Ovary (tissue), 9 donors: Measurements from ENCODE around the gene PBRM1. TPM values are rescaled to one million over a fixed set of nuclear protein-coding genes. Genes with fewer than 3 reads are reported as not detected.

Experiments
- DNase-seq, 5 donors: peaks; one replicate each; pipeline ENCODE4 v3.0.0-alpha.2; 2019 to 2020
- H3K27ac ChIP-seq, 2 donors: fragments of 200-600 bp; one replicate each; pipeline versions ENCODE4 v1.5.1 to v1.8.0; 2019 to 2022
- H3K27me3 ChIP-seq: fragments of 200-600 bp; one replicate; pipeline ENCODE4 v1.8.0; 2022
- H3K36me3 ChIP-seq: fragments of 200-600 bp; sonication (generic); one replicate; pipeline ENCODE4 v1.5.1; 2019
- H3K4me1 ChIP-seq: one replicate; pipeline ENCODE4 v1.8.1; 2013; ENCODE audit warnings: mild to moderate bottlenecking, moderate library complexity; ENCODE audit not compliant: insufficient read depth
- H3K4me3 ChIP-seq: fragments of 200-600 bp; sonication (generic); one replicate; pipeline ENCODE4 v1.5.1; 2017
- H3K9me3 ChIP-seq, 2 donors: fragments of 200-600 bp in 1 of 2; sonication (generic) in 1 of 2; one replicate each; pipeline versions ENCODE4 v1.5.1 to v1.8.1; 2013 to 2019; ENCODE audit warnings: mild to moderate bottlenecking in 1 of 2, moderate library complexity in 1 of 2
- EP300 ChIP-seq: sonication (generic); formaldehyde crosslinking; IDR thresholded peaks from one replicate; pipeline ENCODE4 v1.6.1; 2017; ENCODE audit warnings: antibody characterized with exemption
- POLR2A ChIP-seq: fragments of 450-650 bp; IDR thresholded peaks from one replicate; pipeline ENCODE4 v1.6.1; 2017; ENCODE audit warnings: antibody characterized with exemption, mild to moderate bottlenecking, moderate library complexity
- WGBS, 3 donors: extraction: QIAGEN DNeasy Blood & Tissue Kit in 1 of 3; methylation state at CpG; one replicate each; pipeline versions ENCODE4 v1.1.5 to v1.1.7; 2013 to 2017; 5-methylcytosine and 5-hydroxymethylcytosine counted together
- intact Hi-C, 4 donors: fragments of 100-400 bp; cut with DNase I; formaldehyde crosslinking; loops; one replicate each; pipeline versions ENCODE4 v1.11.0 to v1.15.1; 2022 to 2023
- polyA plus RNA-seq, 2 donors: library from polyadenylated mRNA; stranded (reverse); fragments of 200-250 nt in 1 of 2; fragments of 350-450 nt in 1 of 2; fragmentation: Illumina TruSeq in 1 of 2; extraction: RNeasy Lipid Tissue Mini Kit (QIAGEN cat#74804) in 1 of 2; gene quantifications; one replicate each; pipeline ENCODE4 v1.2.3, GENCODE V29; 2013 to 2014
- small RNA-seq: library from RNA; depleted of rRNA; stranded (forward); fragments of <200 nt; gene quantifications from one replicate; pipeline ENCODE3, GENCODE V24; 2016
- total RNA-seq, 7 donors: library from RNA; depleted of rRNA in 2 of 7; stranded (reverse); fragments of >200 nt in 2 of 7; fragmentation: NEBNext Ultra II Directional in 3 of 7; extraction: Animal tissue kit (Norgen Biotek cat#: 25700) in 3 of 7; gene quantifications; one replicate each; pipeline versions ENCODE4 v1.1.0 to v1.2.4, GENCODE V29; 2016 to 2023
- TF ChIP-seq, protein P1 (sequence below), 3 donors: fragments of 450-650 bp in 2 of 3; fragments of 200-600 bp in 1 of 3; IDR thresholded peaks; one replicate each; pipeline versions ENCODE4 v1.5.1 to v1.8.0; 2016 to 2022; ENCODE audit warnings: antibody characterized with exemption in 3 of 3, mild to moderate bottlenecking in 1 of 3
- donor health status: DM: no; HTN: no; CAD: no; lungs with moderate emphysema.
- donor health status: DM: no; HTN: no; CAD: no.
- donor health status: Bipolar disorder and iron deficiency.
- donor health status: DM: yes; HTN: yes; CAD: no.
- donor health status: DM: no; HTN: no; CAD: no.
- donor health status: DM: yes; HTN: yes; CAD: no.

Gene PBRM1
- total and polyA plus RNA-seq, 9 donors, result 19.8 to 95.7 (median 69.7) TPM

- H3K27ac ChIP-seq, result no peak overlapping the region
- H3K27me3 ChIP-seq, result no peaks in the 10 kb centered on the region
- no peak for DNase-seq
- no peak overlapping the region for H3K4me3 ChIP-seq
- WGBS, 3 donors, result 89 to 93% (median 91%) methylated on average over 11 of the region's 11 CpGs
- TF ChIP-seq EP300 (no peak), POLR2A (no peak)
- TF ChIP-seq, protein P1, sequence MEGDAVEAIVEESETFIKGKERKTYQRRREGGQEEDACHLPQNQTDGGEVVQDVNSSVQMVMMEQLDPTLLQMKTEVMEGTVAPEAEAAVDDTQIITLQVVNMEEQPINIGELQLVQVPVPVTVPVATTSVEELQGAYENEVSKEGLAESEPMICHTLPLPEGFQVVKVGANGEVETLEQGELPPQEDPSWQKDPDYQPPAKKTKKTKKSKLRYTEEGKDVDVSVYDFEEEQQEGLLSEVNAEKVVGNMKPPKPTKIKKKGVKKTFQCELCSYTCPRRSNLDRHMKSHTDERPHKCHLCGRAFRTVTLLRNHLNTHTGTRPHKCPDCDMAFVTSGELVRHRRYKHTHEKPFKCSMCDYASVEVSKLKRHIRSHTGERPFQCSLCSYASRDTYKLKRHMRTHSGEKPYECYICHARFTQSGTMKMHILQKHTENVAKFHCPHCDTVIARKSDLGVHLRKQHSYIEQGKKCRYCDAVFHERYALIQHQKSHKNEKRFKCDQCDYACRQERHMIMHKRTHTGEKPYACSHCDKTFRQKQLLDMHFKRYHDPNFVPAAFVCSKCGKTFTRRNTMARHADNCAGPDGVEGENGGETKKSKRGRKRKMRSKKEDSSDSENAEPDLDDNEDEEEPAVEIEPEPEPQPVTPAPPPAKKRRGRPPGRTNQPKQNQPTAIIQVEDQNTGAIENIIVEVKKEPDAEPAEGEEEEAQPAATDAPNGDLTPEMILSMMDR (IDR thresholded peaks at IDR 0.05), result no peak
- no peaks in the 10 kb centered on the region for H3K36me3 ChIP-seq
- no peaks in the 10 kb centered on the region for H3K9me3 ChIP-seq
- H3K4me1 ChIP-seq, result no peaks in the 10 kb centered on the region
- intact Hi-C loops, result no loop called here
These were observed 184.7 kb downstream of the PBRM1 start for GRCh38 chr3:52501046-52501445.

DNA sequence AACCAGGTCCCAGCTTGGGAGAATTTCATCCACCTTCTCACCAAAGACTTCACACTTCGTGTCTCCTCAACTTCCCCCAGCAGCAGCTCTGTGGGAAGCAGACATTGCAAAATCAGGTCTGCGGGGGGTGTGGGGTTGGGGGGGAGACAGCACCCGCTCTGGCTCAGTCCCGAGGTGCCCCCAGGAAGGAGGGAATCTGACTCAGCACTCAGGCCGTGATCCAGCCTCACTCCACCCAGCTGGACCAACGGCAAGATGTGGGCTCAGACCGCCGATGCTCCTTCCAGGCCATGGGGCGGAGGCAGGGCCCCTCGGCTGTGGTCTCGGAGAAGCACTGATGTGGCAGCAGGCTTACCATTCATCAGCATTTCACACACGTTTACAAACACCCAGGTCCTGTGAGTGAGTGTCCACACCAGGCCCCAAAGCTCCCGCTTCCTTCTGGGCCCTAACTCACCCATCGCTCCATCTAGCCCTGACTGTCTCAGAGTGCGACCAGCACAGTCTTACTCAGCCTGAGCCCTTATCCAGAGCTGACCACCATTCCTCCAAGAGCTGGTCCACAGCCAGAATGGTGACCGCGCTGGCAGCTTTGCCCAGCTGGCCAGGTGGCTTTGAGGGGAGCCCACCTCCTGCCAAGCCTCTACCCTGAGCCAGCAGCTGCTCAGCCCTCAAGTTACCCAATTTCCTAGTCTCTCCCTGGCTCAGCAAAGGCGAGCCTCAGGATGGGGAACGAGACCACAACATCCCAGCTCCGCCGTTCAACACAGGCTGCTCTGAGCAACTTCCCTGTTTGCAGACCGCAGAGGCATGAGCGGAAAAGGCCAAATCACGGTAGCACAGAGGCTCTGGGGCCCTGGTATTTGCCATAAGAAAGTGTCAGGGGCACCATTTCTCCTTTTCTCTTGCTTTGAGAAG is 187.3 kb downstream of the PBRM1 start:
- WGBS, 3 donors, result 68 to 78% (median 70%) methylated on average over 24 of the region's 24 CpGs
- TF ChIP-seq, protein P1 (IDR thresholded peaks at IDR 0.05), result no peak
- no peak for TF ChIP-seq POLR2A
- no peak for TF ChIP-seq EP300
- Histone ChIP-seq H3K36me3 (no peaks in the 10 kb centered on the region), H3K4me1 (no peaks in the 10 kb centered on the region), H3K27ac (no peak overlapping the region), H3K9me3 (no peaks in the 10 kb centered on the region), H3K27me3 (no peaks in the 10 kb centered on the region), H3K4me3 (no peak overlapping the region)
- intact Hi-C loops, result no loop called here
- peak in 2 of 5 donors; percentile 57 to 65 for DNase-seq

DNA sequence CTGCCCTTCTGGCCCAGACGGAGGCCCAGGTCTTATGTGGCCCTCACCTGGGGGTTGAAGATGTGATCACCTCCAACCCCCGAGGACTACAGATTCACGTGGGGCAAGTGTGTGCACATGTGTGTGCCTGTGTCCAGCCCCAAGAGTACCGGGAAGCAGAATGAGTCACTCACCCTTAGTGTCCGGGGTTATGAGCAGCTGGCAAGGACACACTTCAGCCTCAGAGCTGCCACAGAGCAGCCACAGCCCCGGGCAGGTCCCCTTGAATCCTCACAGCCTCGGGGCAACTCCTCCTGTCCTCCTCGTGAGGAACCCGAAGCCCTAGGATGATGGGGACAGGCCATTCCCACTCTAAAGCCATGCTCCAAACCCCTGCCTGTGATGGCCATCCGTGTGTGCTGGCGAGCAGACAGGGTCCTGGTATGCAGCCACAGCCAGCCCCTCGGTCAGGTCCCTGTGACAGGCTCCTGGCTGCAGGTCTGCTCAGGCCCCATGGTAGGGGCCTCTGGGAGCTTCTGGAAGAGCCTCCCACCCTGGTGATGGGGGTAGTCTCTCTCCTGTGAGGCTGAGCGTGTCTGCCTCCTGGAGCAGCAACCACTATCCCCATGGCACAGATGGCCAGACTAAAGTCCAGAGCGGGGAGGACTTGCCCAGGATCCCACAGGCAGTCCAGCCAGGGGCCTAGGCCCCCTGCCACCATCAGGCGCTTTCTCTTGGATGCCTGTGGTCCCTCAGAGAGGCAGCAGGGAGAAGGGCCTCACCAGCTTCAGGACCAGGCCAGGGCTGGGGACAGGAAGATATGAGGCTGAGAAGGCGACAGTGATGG is 189.7 kb downstream of the PBRM1 start:
- TF ChIP-seq EP300 (no peak), POLR2A (no peak)
- TF ChIP-seq, protein P1 (IDR thresholded peaks at IDR 0.05), result no peak
- 77 to 80% (median 79%) methylated on average over 15 to 16 of the region's 16 CpGs for WGBS, 3 donors
- H3K27me3 ChIP-seq, result no peaks in the 10 kb centered on the region
- no peak for DNase-seq
- H3K4me1 ChIP-seq, result no peaks in the 10 kb centered on the region
- H3K27ac ChIP-seq, result no peak overlapping the region
- intact Hi-C loops, result no loop called here
- H3K36me3 ChIP-seq, result no peaks in the 10 kb centered on the region
- no peaks in the 10 kb centered on the region for H3K9me3 ChIP-seq
- H3K4me3 ChIP-seq, result no peak overlapping the region

Small RNAs within 50 kb of the gene (small RNA-seq; reads per million reads assigned to genes)
- gene AC006254.2 (not detected), gene RF00569 (2,829 reads per million, percentile 98 among the genes with 10 or more reads in this experiment), gene RF01183 (not detected), gene RNU6-856P (not detected), gene RNU6ATAC16P (not detected), gene SNORD19 (not detected), gene SNORD19B (not detected), gene SNORD69 (2,479 reads per million, percentile 98 among the genes with 10 or more reads in this experiment)

Other genes with a start within 250 kb of the PBRM1 start
- gene SEMA3G, start 240.8 kb downstream of the PBRM1 start, total RNA-seq, result 10 to 100 TPM in 1 of 7 donors, 1 to 10 TPM in 6; 1.5 to 12.3 (median 3.7) TPM
- 10 to 100 TPM in 1 of 2 donors, 1 to 10 TPM in 1; 8.2 to 11.9 TPM for gene SEMA3G, start 240.8 kb downstream of the PBRM1 start, polyA plus RNA-seq
- gene TNNC1, start 231.9 kb downstream of the PBRM1 start, total RNA-seq, result 1 to 10 TPM in 3 of 7 donors, under 1 TPM in 4; 0.31 to 2.3 (median 0.88) TPM
- 1 to 10 TPM; 1.6 to 1.8 TPM for gene TNNC1, start 231.9 kb downstream of the PBRM1 start, polyA plus RNA-seq
- 100 to 1,000 TPM in 4 of 7 donors, 10 to 100 TPM in 3; 73.6 to 142 (median 102) TPM for gene NISCH, start 230.3 kb downstream of the PBRM1 start, total RNA-seq
- 10 to 100 TPM; 74.7 to 77.7 TPM for gene NISCH, start 230.3 kb downstream of the PBRM1 start, polyA plus RNA-seq
- gene STAB1, start 190.6 kb downstream of the PBRM1 start, total RNA-seq, result 100 to 1,000 TPM in 2 of 7 donors, 10 to 100 TPM in 5; 31.3 to 114 (median 47.5) TPM
- gene STAB1, start 190.6 kb downstream of the PBRM1 start, polyA plus RNA-seq, result 10 to 100 TPM; 21.4 to 50.7 TPM
- 10 to 100 TPM; 19.6 to 76.6 (median 51.9) TPM for gene NT5DC2, start 152.1 kb downstream of the PBRM1 start, total RNA-seq
- 100 to 1,000 TPM in 1 of 2 donors, 10 to 100 TPM in 1; 46.6 to 129 TPM for gene NT5DC2, start 152.1 kb downstream of the PBRM1 start, polyA plus RNA-seq
- 10 to 100 TPM in 6 of 7 donors, 1 to 10 TPM in 1; 1.4 to 44.7 (median 27.4) TPM for gene UQCC5, start 149.3 kb downstream of the PBRM1 start, total RNA-seq
- 10 to 100 TPM in 1 of 2 donors, 1 to 10 TPM in 1; 7.7 to 53.0 TPM for gene UQCC5, start 149.3 kb downstream of the PBRM1 start, polyA plus RNA-seq
- 10 to 100 TPM; 46.0 to 82.7 (median 62.7) TPM for gene GNL3, start 119 bp upstream of the PBRM1 start, total RNA-seq
- gene GNL3, start 119 bp upstream of the PBRM1 start, polyA plus RNA-seq, result 10 to 100 TPM; 39.6 to 41.4 TPM
- gene GLT8D1, start 19.9 kb upstream of the PBRM1 start, total RNA-seq, result 10 to 100 TPM; 42.3 to 67.8 (median 57.4) TPM
- 10 to 100 TPM; 63.2 to 72.9 TPM for gene GLT8D1, start 19.9 kb upstream of the PBRM1 start, polyA plus RNA-seq
- gene SPCS1, start 20.2 kb upstream of the PBRM1 start, total RNA-seq, result 100 to 1,000 TPM in 2 of 7 donors, 10 to 100 TPM in 5; 67.7 to 104 (median 80.3) TPM
- 100 to 1,000 TPM; 138 to 216 TPM for gene SPCS1, start 20.2 kb upstream of the PBRM1 start, polyA plus RNA-seq
- 10 to 100 TPM; 20.1 to 45.9 (median 32.8) TPM for gene NEK4, start 85.0 kb upstream of the PBRM1 start, total RNA-seq
- gene NEK4, start 85.0 kb upstream of the PBRM1 start, polyA plus RNA-seq, result 10 to 100 TPM in 1 of 2 donors, 1 to 10 TPM in 1; 8.5 to 12.0 TPM
- under 1 TPM in 3 of 7 donors, not detected in 4; 0.42 to 0.79 (median 0.53) TPM for gene ITIH1, start 91.7 kb upstream of the PBRM1 start, total RNA-seq
- gene ITIH1, start 91.7 kb upstream of the PBRM1 start, polyA plus RNA-seq, result under 1 TPM in 1 of 2 donors, not detected in 1; 0.45 TPM
- gene ITIH3, start 108.9 kb upstream of the PBRM1 start, total RNA-seq, result 1 to 10 TPM in 5 of 7 donors, under 1 TPM in 2; 0.23 to 3.1 (median 1.2) TPM
- gene ITIH3, start 108.9 kb upstream of the PBRM1 start, polyA plus RNA-seq, result 10 to 100 TPM in 1 of 2 donors, 1 to 10 TPM in 1; 3.3 to 14.2 TPM
- 1 to 10 TPM; 2.2 to 8.7 (median 4.0) TPM for gene ITIH4, start 144.8 kb upstream of the PBRM1 start, total RNA-seq
- 10 to 100 TPM in 1 of 2 donors, 1 to 10 TPM in 1; 2.8 to 14.2 TPM for gene ITIH4, start 144.8 kb upstream of the PBRM1 start, polyA plus RNA-seq
- 10 to 100 TPM in 1 of 7 donors, 1 to 10 TPM in 6; 2.2 to 14.3 (median 5.9) TPM for gene MUSTN1, start 149.1 kb upstream of the PBRM1 start, total RNA-seq
- gene MUSTN1, start 149.1 kb upstream of the PBRM1 start, polyA plus RNA-seq, result 10 to 100 TPM; 12.1 to 30.0 TPM
- gene STIMATE, start 211.6 kb upstream of the PBRM1 start, total RNA-seq, result 10 to 100 TPM; 11.0 to 29.9 (median 17.8) TPM
- 10 to 100 TPM in 1 of 2 donors, 1 to 10 TPM in 1; 7.4 to 11.9 TPM for gene STIMATE, start 211.6 kb upstream of the PBRM1 start, polyA plus RNA-seq